KMS-11 (cell line): Measurements from ENCODE around the gene ENTPD2.

Experiments
- H2AFZ ChIP-seq: fragments of 200-600 bp; sonication (generic); 2 replicates; pipeline ENCODE4 v1.6.1; 2016; ENCODE audit warnings: antibody characterized with exemption, mixed run types, low read depth
- H3K27ac ChIP-seq: fragments of 200-600 bp; sonication (generic); 2 replicates; pipeline ENCODE4 v1.6.1; 2016; ENCODE audit warnings: mild to moderate bottlenecking, mixed run types
- H3K27me3 ChIP-seq: fragments of 200-600 bp; sonication (generic); 2 replicates; pipeline ENCODE4 v1.6.1; 2017; ENCODE audit warnings: mild to moderate bottlenecking, low read depth, mixed run types, moderate library complexity; ENCODE audit not compliant: insufficient read depth
- H3K36me3 ChIP-seq: fragments of 200-600 bp; sonication (generic); 2 replicates; pipeline ENCODE4 v1.6.1; 2017; ENCODE audit warnings: mild to moderate bottlenecking, mixed run types; ENCODE audit not compliant: insufficient read depth
- H3K4me1 ChIP-seq: fragments of 200-600 bp; sonication (generic); 2 replicates; pipeline ENCODE4 v1.6.1; 2016; ENCODE audit warnings: mild to moderate bottlenecking, low read depth, mixed run types; ENCODE audit not compliant: poor library complexity, severe bottlenecking
- H3K4me2 ChIP-seq: fragments of 200-600 bp; sonication (generic); 2 replicates; pipeline ENCODE4 v1.7.0; 2016; ENCODE audit warnings: mild to moderate bottlenecking, mixed run types
- H3K4me3 ChIP-seq: fragments of 200-600 bp; sonication (generic); IDR thresholded peaks from 2 replicates; pipeline ENCODE4 v1.6.1; 2017; ENCODE audit warnings: low read depth, low read length, mixed read lengths; ENCODE audit not compliant: insufficient read depth
- H3K79me2 ChIP-seq: fragments of 200-600 bp; sonication (generic); 2 replicates; pipeline ENCODE4 v1.6.1; 2016; ENCODE audit warnings: low read depth, mixed run types; ENCODE audit not compliant: insufficient read depth
- H3K9ac ChIP-seq: fragments of 200-600 bp; sonication (generic); 2 replicates; pipeline ENCODE4 v1.6.1; 2016; ENCODE audit warnings: mild to moderate bottlenecking, mixed run types
- H4K20me1 ChIP-seq: fragments of 200-600 bp; sonication (generic); 2 replicates; pipeline ENCODE4 v1.6.1; 2016; ENCODE audit warnings: mild to moderate bottlenecking, mixed run types; ENCODE audit not compliant: insufficient read depth
- TF ChIP-seq, protein P1 (sequence below): fragments of 200-600 bp; sonication (generic); conservative IDR thresholded peaks from 2 replicates; pipeline ENCODE4 v1.6.1; 2017; ENCODE audit warnings: low read depth, mild to moderate bottlenecking, antibody characterized with exemption, low read length, moderate library complexity, mixed read lengths

Gene ENTPD2

DNA sequence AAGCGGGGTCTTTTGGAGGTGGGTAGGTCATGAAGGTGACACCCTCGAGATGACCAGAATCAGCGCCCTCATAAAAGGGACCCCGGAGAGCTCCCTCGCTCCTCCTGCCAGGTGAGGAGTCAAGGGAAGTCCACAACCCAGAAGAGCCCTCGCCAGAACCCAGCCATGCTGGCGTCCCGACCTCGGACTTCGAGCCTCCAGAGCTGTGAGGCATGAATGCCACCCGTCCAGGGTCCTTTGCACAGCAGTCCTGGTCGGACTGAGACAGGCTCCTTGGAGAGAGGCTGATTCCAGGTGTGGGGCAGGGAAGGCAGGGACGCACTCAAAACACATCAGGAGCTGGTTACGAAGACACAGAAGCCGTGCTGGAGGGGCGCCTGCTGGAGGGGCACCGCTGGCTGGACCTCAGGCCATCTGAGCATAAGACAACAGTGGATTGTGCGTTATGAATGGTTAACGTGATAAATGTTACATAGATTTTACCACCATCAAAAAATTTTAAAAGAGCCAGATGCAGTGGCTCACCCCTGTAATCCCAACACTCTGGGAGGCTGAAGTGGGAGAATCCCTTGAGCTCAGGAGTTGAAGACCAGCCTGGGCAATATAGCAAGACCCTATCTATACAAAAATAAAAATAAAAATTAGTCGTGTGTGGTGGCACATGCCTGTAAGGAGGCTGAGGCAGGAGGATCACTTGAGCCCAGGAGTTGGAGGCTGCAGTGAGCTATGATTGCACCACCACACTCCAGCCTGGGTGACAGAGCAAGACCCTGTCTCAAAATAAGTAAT, 51.8 kb downstream of the ENTPD2 start:
- Histone ChIP-seq H3K9ac (no peak overlapping the region), H3K4me2 (no peak overlapping the region), H3K4me1 (peaks cover 25% of the 10 kb centered on the region)

DNA sequence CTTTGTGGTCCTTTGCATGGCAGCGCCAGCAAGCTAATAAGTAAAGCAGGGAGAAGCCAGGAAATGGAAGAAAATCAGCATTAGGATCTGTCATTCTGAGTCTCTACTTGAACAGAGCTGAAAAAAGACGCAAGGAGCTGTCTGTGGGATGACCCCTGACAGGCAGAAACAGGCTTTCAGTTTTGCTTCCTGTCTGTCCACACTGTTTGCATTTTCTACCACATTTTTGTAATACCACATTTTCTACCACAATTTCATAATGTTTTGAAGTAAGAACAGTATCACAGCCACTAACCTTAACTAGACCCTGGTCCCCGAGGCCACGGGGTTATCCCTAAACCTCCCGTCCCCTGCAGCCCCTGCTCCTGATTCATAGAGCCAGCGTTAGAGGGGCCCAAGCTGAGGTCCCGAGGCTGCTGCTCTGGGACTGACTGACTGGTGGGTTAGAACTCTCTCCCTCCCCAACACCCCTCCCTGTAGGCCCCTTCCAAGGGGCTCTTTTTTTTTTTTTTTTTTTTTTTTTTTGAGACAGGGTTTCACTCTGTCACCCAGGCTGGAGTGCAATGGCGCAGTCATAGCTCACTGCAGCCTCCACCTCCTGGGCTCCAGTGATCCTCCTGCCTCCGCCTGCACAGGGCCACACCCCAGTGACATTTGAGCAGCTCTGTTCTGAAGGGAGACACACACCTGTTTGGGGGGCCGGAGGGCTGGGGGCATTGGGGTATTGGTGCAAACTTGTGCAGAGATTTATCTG, 53.5 kb downstream of the ENTPD2 start:
- no peaks in the 10 kb centered on the region for H4K20me1 ChIP-seq
- no peaks in the 10 kb centered on the region for H3K79me2 ChIP-seq
- H3K9ac ChIP-seq = no peak overlapping the region
- no peak overlapping the region for H3K4me3 ChIP-seq
- H3K36me3 ChIP-seq = no peaks in the 10 kb centered on the region
- TF ChIP-seq, protein P1, sequence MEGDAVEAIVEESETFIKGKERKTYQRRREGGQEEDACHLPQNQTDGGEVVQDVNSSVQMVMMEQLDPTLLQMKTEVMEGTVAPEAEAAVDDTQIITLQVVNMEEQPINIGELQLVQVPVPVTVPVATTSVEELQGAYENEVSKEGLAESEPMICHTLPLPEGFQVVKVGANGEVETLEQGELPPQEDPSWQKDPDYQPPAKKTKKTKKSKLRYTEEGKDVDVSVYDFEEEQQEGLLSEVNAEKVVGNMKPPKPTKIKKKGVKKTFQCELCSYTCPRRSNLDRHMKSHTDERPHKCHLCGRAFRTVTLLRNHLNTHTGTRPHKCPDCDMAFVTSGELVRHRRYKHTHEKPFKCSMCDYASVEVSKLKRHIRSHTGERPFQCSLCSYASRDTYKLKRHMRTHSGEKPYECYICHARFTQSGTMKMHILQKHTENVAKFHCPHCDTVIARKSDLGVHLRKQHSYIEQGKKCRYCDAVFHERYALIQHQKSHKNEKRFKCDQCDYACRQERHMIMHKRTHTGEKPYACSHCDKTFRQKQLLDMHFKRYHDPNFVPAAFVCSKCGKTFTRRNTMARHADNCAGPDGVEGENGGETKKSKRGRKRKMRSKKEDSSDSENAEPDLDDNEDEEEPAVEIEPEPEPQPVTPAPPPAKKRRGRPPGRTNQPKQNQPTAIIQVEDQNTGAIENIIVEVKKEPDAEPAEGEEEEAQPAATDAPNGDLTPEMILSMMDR = no peak
- H3K4me1 ChIP-seq = peaks cover 25% of the 10 kb centered on the region
- no peak overlapping the region; the same call in 1 of the 2 replicates for H2AFZ ChIP-seq
- H3K4me2 ChIP-seq = peak overlapping the region; percentile 55
- H3K27me3 ChIP-seq = peaks cover 58% of the 10 kb centered on the region
- H3K27ac ChIP-seq = no peak overlapping the region

More for the DNA sequence above, 51.8 kb downstream of the ENTPD2 start:
- H3K79me2 ChIP-seq = no peaks in the 10 kb centered on the region
- peaks cover 71% of the 10 kb centered on the region for H3K27me3 ChIP-seq
- H3K4me3 ChIP-seq = no peak overlapping the region
- H3K27ac ChIP-seq = no peak overlapping the region
- TF ChIP-seq, protein P1 = no peak
- H3K36me3 ChIP-seq = no peaks in the 10 kb centered on the region
- no peaks in the 10 kb centered on the region for H4K20me1 ChIP-seq
- no peak overlapping the region for H2AFZ ChIP-seq
